HuH-7 (cell line): Measurements from ENCODE around the gene NFATC4.

Experiments
- DNase-seq: peaks from one replicate; pipeline ENCODE4 v3.0.0; 2011; ENCODE audit warnings: low spot score

NFATC4 gene

GRCh38 chr14:24389226-24389848 lies 21.4 kb downstream of the NFATC4 start:
- DNase-seq: no peak

- DNase-seq: no peak
Observed at GRCh38 chr14:24390701-24391468, 22.9 kb downstream of the NFATC4 start.

- DNase-seq: no peak
Observed at GRCh38 chr14:24392325-24393091, 24.5 kb downstream of the NFATC4 start.

GRCh38 chr14:24394275-24394674 lies 26.3 kb downstream of the NFATC4 start:
- no peak for DNase-seq

- DNase-seq: no peak
Observed at GRCh38 chr14:24395609-24396582, 27.9 kb downstream of the NFATC4 start.

GRCh38 chr14:24397639-24398292 lies 29.8 kb downstream of the NFATC4 start:
- DNase-seq: no peak

- no peak for DNase-seq
Observed at GRCh38 chr14:24398293-24398652, 30.3 kb downstream of the NFATC4 start.

- DNase-seq: peak; percentile 63
Observed at GRCh38 chr14:24398653-24399446, 30.9 kb downstream of the NFATC4 start, which contains the start of gene NYNRIN. Gene NYNRIN, plus strand, starts transcription at chr14:24399003. Its CDS starts 244 bp downstream, at chr14:24399247.

- DNase-seq: no peak
Observed at GRCh38 chr14:24399447-24399822, 31.5 kb downstream of the NFATC4 start.

- DNase-seq: no peak
Observed at GRCh38 chr14:24399999-24400718, 32.2 kb downstream of the NFATC4 start.

GRCh38 chr14:24401810-24402702 lies 34.1 kb downstream of the NFATC4 start:
- DNase-seq: no peak

GRCh38 chr14:24403294-24403998 lies 35.5 kb downstream of the NFATC4 start:
- no peak for DNase-seq

GRCh38 chr14:24404814-24405213 lies 36.8 kb downstream of the NFATC4 start:
- DNase-seq: no peak

GRCh38 chr14:24406416-24406815 lies 38.4 kb downstream of the NFATC4 start:
- no peak for DNase-seq

GRCh38 chr14:24407608-24408325 lies 39.8 kb downstream of the NFATC4 start:
- no peak for DNase-seq

GRCh38 chr14:24408764-24409163 lies 40.8 kb downstream of the NFATC4 start:
- DNase-seq: no peak

- DNase-seq: no peak
Observed at GRCh38 chr14:24409192-24409591, 41.2 kb downstream of the NFATC4 start.
